Placental pericyte (primary cell): ENCODE measurements around the gene ANGEL2. TPM values are rescaled to one million over a fixed set of nuclear protein-coding genes. Genes with fewer than 3 reads are reported as not detected.

ENCODE experiments used
- total RNA-seq: library from RNA; depleted of rRNA; stranded (reverse); fragments of >200 nt; gene quantifications from 2 replicates; pipeline ENCODE4 v1.2.3, GENCODE V29; 2012

ANGEL2 gene, protein sequence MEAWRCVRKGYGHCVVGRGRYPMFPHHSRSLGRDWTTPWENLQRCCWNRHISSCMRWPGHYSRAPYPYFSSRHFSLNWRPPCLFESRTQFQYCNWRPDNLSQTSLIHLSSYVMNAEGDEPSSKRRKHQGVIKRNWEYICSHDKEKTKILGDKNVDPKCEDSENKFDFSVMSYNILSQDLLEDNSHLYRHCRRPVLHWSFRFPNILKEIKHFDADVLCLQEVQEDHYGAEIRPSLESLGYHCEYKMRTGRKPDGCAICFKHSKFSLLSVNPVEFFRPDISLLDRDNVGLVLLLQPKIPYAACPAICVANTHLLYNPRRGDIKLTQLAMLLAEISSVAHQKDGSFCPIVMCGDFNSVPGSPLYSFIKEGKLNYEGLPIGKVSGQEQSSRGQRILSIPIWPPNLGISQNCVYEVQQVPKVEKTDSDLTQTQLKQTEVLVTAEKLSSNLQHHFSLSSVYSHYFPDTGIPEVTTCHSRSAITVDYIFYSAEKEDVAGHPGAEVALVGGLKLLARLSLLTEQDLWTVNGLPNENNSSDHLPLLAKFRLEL
- 25.4 and 40.9 TPM in 2 replicates for total RNA-seq

DNA sequence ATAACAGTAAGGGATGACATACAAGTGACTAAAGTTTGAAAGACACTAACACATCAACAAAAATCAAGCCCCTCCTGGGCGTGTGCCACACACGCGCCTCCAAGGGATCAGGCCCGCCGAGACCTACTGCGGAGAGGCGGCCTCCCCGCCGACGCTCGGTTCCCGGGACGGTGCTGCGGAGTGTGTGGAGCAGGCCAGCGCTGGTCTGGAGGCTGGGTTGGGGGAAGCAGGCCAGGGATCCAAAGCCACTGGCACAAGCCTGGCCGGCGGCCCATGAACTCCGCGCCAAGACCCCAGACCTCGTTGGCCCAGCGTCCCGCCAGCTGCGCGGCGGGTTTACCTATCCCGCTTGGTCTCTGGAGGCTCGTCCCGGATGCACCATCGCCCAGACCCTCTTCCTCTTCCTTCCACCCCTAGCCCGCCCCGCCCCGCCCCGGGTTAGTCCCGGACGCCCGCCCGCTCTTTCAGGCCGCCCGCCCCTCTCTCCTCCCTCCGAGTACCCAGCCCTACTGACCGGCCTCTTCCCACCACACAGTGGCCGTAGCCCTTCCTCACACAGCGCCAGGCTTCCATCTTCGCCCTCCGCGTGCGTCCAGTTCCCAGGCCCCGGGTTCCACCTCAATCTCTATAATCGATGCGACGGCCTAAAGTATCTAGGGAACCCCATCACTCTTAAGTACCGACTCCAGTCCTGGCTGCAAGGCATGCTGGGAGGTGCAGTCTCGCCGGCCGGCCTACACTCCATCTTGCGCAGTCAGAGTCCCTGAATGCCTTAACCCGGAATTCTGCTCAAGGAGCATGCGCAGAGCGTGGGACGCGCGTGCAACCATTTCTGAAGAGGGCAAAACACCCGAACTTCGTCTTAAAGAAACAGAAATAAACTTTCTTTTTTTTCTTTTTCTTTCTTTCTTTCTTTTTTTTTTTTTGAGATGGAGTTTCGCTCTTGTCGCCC lies at the start of gene ANGEL2:
ANGEL2 (minus strand) TSS at position 769 of the 952 bp plus-strand sequence; CDS start at position 573, 196 bp downstream.

DNA sequence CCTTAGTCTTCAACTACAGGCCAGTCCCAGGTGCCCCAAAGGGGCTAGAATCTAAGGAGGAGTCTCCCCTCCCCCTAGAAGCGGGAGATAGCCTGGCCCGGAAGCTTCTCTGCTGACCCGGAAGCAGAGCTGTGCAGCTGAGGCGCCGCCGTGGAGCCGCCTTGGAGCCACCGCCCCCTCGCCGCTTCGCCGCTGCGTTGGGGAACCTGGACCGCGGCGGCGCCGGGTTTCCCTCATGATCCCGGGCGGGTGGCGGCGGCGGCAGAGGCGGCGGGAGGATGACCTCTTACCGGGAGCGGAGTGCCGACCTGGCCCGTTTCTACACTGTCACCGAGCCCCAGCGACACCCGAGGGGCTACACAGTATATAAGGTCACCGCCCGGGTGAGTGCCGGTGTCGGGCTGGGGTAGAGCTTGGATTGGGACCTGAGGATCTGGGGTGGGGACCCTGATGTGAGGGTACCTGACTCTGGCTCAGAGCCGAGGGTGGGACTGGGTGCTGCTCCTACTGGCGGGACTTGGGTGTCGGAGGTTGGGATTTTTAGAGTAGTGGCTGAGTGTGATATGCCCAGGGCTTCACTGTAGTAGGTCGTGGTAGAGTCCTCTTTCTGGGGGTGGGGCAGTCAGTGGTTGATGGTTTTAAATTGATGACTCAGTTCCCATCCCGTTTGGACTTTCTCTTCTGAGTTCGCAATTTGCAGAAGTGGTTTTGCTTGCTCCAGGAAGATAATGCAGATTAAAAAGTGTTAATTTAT lies 35.6 kb upstream of the ANGEL2 start, which contains the start of gene RPS6KC1:
RPS6KC1 (plus strand) TSS at position 115 of the 754 bp plus-strand sequence; CDS start at position 279, 164 bp downstream.

DNA sequence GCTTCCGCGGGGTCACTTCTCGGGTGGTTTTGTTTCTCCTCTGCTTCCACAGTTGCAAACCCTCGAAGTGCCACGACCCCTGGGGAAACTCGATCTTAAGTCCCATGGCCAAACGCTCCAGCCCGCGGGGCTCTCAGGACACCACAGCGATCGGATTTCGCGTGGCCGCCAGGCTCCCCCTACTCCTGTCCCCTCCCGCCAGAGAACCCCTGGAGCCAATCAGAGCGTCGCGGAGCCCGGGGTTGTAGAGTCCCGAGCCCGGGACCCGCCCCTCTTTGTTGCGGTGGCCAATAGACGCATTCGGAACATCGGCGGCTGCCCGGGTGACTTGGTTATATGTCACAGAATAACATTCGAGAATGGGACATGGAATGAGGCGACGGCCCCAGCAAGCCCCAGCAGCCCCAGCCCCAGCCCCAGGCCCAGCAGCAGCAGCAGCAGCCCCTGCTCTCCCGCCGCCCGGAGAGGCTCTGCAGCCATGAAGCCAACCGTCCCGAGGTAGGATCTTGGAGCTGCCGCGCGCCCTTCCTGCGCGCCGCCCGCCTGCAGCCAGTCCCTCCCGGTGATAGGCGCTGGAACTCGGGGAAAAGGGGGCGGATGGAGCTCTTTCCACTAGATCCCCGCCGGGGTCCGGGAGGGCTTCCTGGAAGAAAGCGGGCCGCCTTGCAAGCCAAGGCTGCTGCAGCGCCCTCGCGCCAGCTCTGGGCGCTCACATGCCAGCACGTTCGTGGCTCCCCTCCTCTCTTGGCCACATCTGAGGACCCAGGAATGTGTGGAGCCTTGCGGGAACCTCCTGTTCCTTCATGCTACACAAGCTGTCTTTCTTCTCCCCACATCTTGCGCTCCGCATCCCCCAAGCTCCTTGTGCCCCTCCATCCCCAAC lies 65.2 kb downstream of the ANGEL2 start, which contains the start of gene VASH2:
VASH2 (plus strand) TSS at position 299 of the 883 bp plus-strand sequence. CDS start 1,002 bp downstream, outside the sequence.

Other genes starting within 250 kb of the ANGEL2 start
- gene NSL1, start 224.1 kb downstream of the ANGEL2 start, total RNA-seq: 15.3 and 32.1 TPM in 2 replicates
- gene TATDN3, start 224.0 kb downstream of the ANGEL2 start, total RNA-seq: 10.2 and 12.9 TPM in 2 replicates
- gene SPATA45, start 168.2 kb downstream of the ANGEL2 start, total RNA-seq: not detected in 2 replicates
- gene FLVCR1, start 157.6 kb downstream of the ANGEL2 start, total RNA-seq: 6.6 and 9.2 TPM in 2 replicates
- gene VASH2, start 65.3 kb downstream of the ANGEL2 start, total RNA-seq: 0.14 TPM in 1 of 2 replicates, not detected in the other
- 29.3 and 34.4 TPM in 2 replicates for gene RPS6KC1, start 35.4 kb upstream of the ANGEL2 start, total RNA-seq